Sigmoid colon (tissue), 7 donors: ENCODE results near the gene TCFL5. TPM values are rescaled to one million over a fixed set of nuclear protein-coding genes. Genes with fewer than 3 reads are reported as not detected.

ENCODE experiments used
- DNase-seq: peaks from one replicate; pipeline ENCODE4 v3.0.0-alpha.2; 2019
- H3K27ac ChIP-seq, 4 donors: fragments of 200-600 bp; sonication (generic); one replicate each; pipeline ENCODE4 v1.5.1; 2016 to 2019; ENCODE audit warnings: mild to moderate bottlenecking in 1 of 4
- H3K27me3 ChIP-seq, 3 donors: fragments of 200-600 bp; sonication (generic); one replicate each; pipeline ENCODE4 v1.5.1; 2019; ENCODE audit warnings: mild to moderate bottlenecking in 1 of 3
- H3K36me3 ChIP-seq, 4 donors: fragments of 200-600 bp; sonication (generic); one replicate each; pipeline ENCODE4 v1.5.1; 2016 to 2019
- H3K4me1 ChIP-seq, 4 donors: fragments of 200-600 bp; sonication (generic); one replicate each; pipeline ENCODE4 v1.5.1; 2017 to 2019
- H3K4me3 ChIP-seq, 4 donors: fragments of 200-600 bp; sonication (generic); one replicate each; pipeline ENCODE4 v1.5.1; 2017 to 2019; ENCODE audit warnings: mild to moderate bottlenecking in 2 of 4, moderate library complexity in 1 of 4
- H3K9me3 ChIP-seq, 4 donors: fragments of 200-600 bp in 3 of 4; sonication (generic) in 3 of 4; one replicate each; pipeline versions ENCODE4 v1.5.1 to v1.6.1; 2013 to 2019
- EP300 ChIP-seq, 4 donors: sonication (generic); formaldehyde crosslinking; IDR thresholded peaks; one replicate each; pipeline ENCODE4 v1.6.1; 2017; ENCODE audit warnings: antibody characterized with exemption in 4 of 4
- POLR2A ChIP-seq, 2 donors: fragments of 450-650 bp; IDR thresholded peaks; one replicate each; pipeline ENCODE4 v1.6.1; 2016; ENCODE audit warnings: antibody characterized with exemption in 2 of 2, mild to moderate bottlenecking in 2 of 2, moderate library complexity in 2 of 2
- POLR2AphosphoS5 ChIP-seq, 4 donors: sonication (generic); formaldehyde crosslinking; IDR thresholded peaks; one replicate each; pipeline ENCODE4 v1.6.1; 2017; ENCODE audit warnings: antibody characterized with exemption in 4 of 4
- WGBS, 2 donors: extraction: QIAGEN DNeasy Blood & Tissue Kit; methylation state at CpG; one replicate each; pipeline ENCODE4 v1.1.7; 2013; 5-methylcytosine and 5-hydroxymethylcytosine counted together
- intact Hi-C: fragments of 100-400 bp; cut with DNase I; formaldehyde crosslinking; loops from one replicate; pipeline ENCODE4 v1.15.1; 2023
- polyA plus RNA-seq, 3 donors: library from polyadenylated mRNA; stranded (reverse); fragments of 200-250 nt; gene quantifications; one replicate each; pipeline ENCODE4 v1.2.3, GENCODE V29; 2013
- total RNA-seq, 4 donors: library from RNA; depleted of rRNA; stranded (reverse); fragments of >200 nt; gene quantifications; one replicate each; pipeline ENCODE4 v1.1.0, GENCODE V29; 2016
- TF ChIP-seq, protein P1 (sequence below), 4 experiments: fragments of 450-650 bp in 3 of 4; fragments of 200-600 bp in 1 of 4; IDR thresholded peaks; one replicate each; pipeline ENCODE4 v1.5.1; 2016 to 2019; ENCODE audit warnings: antibody characterized with exemption in 4 of 4, mild to moderate bottlenecking in 3 of 4, moderate library complexity in 2 of 4
- donor health status: healthy with polysubstance abuse.
- donor health status: Bipolar disorder and iron deficiency.
- donor health status: healthy.

Gene TCFL5
- total and polyA plus RNA-seq, 7 donors, result 2.3 to 16.9 (median 8.1) TPM

GRCh38 chr20:62811720-62812119 lies 49.9 kb downstream of the TCFL5 start:
- no peak for DNase-seq
- peaks cover 22 to 29% (median 23%) of the 10 kb centered on the region in 3 donors for H3K27me3 ChIP-seq
- no peak for TF ChIP-seq EP300 (IDR thresholded peaks at IDR 0.05)
- H3K4me1 ChIP-seq, result peaks cover 0 to 37% (median 36%) of the 10 kb centered on the region in 4 donors
- 86 to 91% methylated on average over 10 of the region's 10 CpGs for WGBS, 2 donors
- H3K9me3 ChIP-seq, result no peaks in the 10 kb centered on the region
- H3K4me3 ChIP-seq, result no peak overlapping the region
- H3K27ac ChIP-seq, result no peak overlapping the region
- H3K36me3 ChIP-seq, result peaks cover 38 to 70% (median 49%) of the 10 kb centered on the region in 4 donors
- intact Hi-C loops, result no loop called here

DNA sequence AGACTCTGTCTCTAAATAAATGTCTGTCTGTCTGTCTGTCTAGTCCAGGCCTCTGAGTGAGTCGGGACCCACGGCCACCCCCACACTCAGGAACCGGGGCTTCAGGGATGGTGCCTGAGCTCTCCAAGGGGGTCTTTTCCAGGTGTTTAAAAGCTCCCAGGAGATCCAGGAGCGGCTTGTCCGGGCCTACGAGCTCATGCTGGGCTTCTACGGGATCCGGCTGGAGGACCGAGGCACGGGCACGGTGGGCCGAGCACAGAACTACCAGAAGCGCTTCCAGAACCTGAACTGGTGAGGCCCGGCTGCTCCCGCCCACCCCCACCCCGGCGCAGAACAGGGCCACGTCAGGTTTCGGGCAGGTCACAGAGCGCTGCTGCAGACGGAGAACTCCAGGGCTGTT lies 50.3 kb downstream of the TCFL5 start:
- H3K27me3 ChIP-seq, result peaks cover 18 to 25% (median 19%) of the 10 kb centered on the region in 3 donors
- H3K9me3 ChIP-seq, result no peaks in the 10 kb centered on the region
- H3K4me3 ChIP-seq, result no peak overlapping the region
- H3K4me1 ChIP-seq, result peaks cover 0 to 37% (median 36%) of the 10 kb centered on the region in 4 donors
- 96% methylated on average over 21 of the region's 21 CpGs for WGBS, 2 donors
- TF ChIP-seq EP300 (IDR thresholded peaks at IDR 0.05), result no peak
- no peak for TF ChIP-seq POLR2A (IDR thresholded peaks at IDR 0.05)
- no peak for TF ChIP-seq POLR2AphosphoS5 (IDR thresholded peaks at IDR 0.05)
- TF ChIP-seq, protein P1, sequence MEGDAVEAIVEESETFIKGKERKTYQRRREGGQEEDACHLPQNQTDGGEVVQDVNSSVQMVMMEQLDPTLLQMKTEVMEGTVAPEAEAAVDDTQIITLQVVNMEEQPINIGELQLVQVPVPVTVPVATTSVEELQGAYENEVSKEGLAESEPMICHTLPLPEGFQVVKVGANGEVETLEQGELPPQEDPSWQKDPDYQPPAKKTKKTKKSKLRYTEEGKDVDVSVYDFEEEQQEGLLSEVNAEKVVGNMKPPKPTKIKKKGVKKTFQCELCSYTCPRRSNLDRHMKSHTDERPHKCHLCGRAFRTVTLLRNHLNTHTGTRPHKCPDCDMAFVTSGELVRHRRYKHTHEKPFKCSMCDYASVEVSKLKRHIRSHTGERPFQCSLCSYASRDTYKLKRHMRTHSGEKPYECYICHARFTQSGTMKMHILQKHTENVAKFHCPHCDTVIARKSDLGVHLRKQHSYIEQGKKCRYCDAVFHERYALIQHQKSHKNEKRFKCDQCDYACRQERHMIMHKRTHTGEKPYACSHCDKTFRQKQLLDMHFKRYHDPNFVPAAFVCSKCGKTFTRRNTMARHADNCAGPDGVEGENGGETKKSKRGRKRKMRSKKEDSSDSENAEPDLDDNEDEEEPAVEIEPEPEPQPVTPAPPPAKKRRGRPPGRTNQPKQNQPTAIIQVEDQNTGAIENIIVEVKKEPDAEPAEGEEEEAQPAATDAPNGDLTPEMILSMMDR (IDR thresholded peaks at IDR 0.05), result no peak
- H3K36me3 ChIP-seq, result peaks cover 38 to 70% (median 50%) of the 10 kb centered on the region in 4 donors
- intact Hi-C loops, result no loop called here
- H3K27ac ChIP-seq, result no peak overlapping the region
- DNase-seq, result no peak

DNA sequence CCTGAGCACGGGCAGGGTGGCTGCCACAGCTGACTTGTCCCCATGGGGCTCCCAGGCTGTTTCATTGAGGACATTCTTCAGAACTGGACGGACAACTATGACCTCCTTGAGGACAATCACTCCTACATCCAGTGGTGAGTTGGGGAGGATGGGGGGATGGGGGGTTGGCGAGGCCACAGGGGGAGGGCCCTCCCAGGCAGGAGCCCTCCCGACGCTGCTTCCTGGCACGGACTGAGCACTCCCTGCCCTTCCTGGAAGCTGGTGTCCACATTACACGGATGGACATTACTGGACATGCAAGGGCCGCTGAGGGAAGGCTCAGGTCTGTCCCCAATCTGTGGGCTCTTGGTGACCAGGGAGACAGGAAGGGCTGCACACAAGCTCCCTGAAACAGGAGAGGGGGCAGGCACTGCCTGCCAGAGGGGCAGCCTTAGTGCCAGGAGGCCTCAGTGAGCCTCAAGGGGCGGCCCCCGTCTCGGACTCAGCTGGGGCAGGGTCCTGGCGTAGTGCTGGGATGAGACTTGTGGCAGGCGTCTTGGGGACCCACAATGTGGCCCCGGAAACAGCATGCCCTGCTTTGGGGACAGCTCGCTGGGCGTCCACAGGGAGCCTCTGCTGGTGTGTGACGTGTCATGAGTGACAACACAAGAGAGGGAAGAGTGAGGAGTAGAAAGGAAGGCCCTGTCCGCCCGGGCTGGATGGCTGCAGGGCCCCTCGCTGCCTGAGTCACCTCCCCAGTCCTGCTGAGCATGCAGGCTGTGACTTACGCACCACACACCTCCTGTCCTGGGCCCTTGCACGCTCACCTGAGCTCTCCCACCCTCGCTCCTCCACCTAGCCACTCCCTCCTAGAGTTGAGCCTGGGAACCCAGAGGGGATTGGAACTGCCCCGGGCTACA lies 51.8 kb downstream of the TCFL5 start:
- 95 to 96% methylated on average over 24 of the region's 24 CpGs for WGBS, 2 donors
- Histone ChIP-seq H3K27me3 (peaks cover 3 to 9% (median 5%) of the 10 kb centered on the region in 3 donors), H3K9me3 (no peaks in the 10 kb centered on the region), H3K4me1 (peaks cover 0 to 30% (median 29%) of the 10 kb centered on the region in 4 donors), H3K27ac (no peak overlapping the region), H3K4me3 (no peak overlapping the region), H3K36me3 (peaks cover 38 to 70% (median 50%) of the 10 kb centered on the region in 4 donors)
- no peak for TF ChIP-seq POLR2A (IDR thresholded peaks at IDR 0.05)
- TF ChIP-seq POLR2AphosphoS5 (IDR thresholded peaks at IDR 0.05), result no peak
- TF ChIP-seq EP300 (IDR thresholded peaks at IDR 0.05), result no peak
- TF ChIP-seq, protein P1 (IDR thresholded peaks at IDR 0.05), result no peak
- no peak for DNase-seq
- intact Hi-C loops, result no loop called here

- H3K4me1 ChIP-seq, result peaks cover 0 to 35% (median 34%) of the 10 kb centered on the region in 4 donors
- H3K36me3 ChIP-seq, result peaks cover 38 to 61% (median 50%) of the 10 kb centered on the region in 4 donors
- no peak overlapping the region for H3K27ac ChIP-seq
- no peak for TF ChIP-seq POLR2AphosphoS5 (IDR thresholded peaks at IDR 0.05)
- TF ChIP-seq, protein P1 (IDR thresholded peaks at IDR 0.05), result peak; percentile 63 to 98 (median 87)
- WGBS, 2 donors, result 42 to 48% methylated on average over 21 of the region's 21 CpGs
- no peak overlapping the region for H3K4me3 ChIP-seq
- no peak for DNase-seq
- intact Hi-C loops, result loop anchor here (1.0 kb wide), 1 partner anchor 140 kb away; no protein-coding TSS in a partner anchor
- H3K27me3 ChIP-seq, result no peaks in the 10 kb centered on the region
- H3K9me3 ChIP-seq, result no peaks in the 10 kb centered on the region
Observed at GRCh38 chr20:62808211-62808865, 53.3 kb downstream of the TCFL5 start.
